Measurements from ENCODE around the gene LSM2. TPM values are rescaled to one million over a fixed set of nuclear protein-coding genes. Genes with fewer than 3 reads are reported as not detected.
A peak's percentile ranks its signal among the peaks of the same experiment; 100 is the strongest.
"Not testable (repeated sequence)": the region's sequence is repeated elsewhere in the genome, so short reads cannot be mapped to it uniquely, and the experiment has no call there.

The LSM2 gene
- total RNA-seq, 2 experiments from 2014 or later, result 12.6 to 13.7 TPM

GRCh38 chr6:31822036-31822821 is 15.5 kb upstream of the LSM2 start:
- ChIA-PET POLR2A (interaction anchor here (0.6 to 2.7 kb wide), 5 partner anchors 12 to 275 kb away, joined by 3 to 17 read pairs (median 4); partner anchors contain the start of genes BAG6, LSM2 and VARS1), CTCF (no interaction called here)
- H3K27ac Mint-ChIP-seq, result peak overlapping the region; percentile 94
- Histone ChIP-seq H3K4me3 (ENCODE audit: low read length) (peak overlapping the region; percentile 63), H3K9me3 (ENCODE audit: control insufficient read depth in 1 of 2, insufficient read depth in 1 of 2, low read length in 2 of 2) (no peaks in the 10 kb centered on the region), H3K4me1 (ENCODE audit: insufficient read depth, low read length) (peaks cover 58% of the 10 kb centered on the region), H3K27ac (ENCODE audit: low read depth in 1 of 2, low read length in 2 of 2) (peak overlapping the region; percentile 83 to 84), H3K27me3 (ENCODE audit: control insufficient read depth in 1 of 2, insufficient read depth in 2 of 2, low read length in 2 of 2) (no peaks in the 10 kb centered on the region), H3K36me3 (ENCODE audit: insufficient read depth, low read length) (no peaks in the 10 kb centered on the region)
- no peaks in the 10 kb centered on the region for H3K9me3 Mint-ChIP-seq
- intact Hi-C loops (cut with DNase I, micrococcal nuclease), result loop anchor here in 1 of 2 experiments (2.0 kb wide), 1 partner anchor 15 kb away; the partner anchor contains the start of gene LSM2
- TF ChIP-seq, protein P1, sequence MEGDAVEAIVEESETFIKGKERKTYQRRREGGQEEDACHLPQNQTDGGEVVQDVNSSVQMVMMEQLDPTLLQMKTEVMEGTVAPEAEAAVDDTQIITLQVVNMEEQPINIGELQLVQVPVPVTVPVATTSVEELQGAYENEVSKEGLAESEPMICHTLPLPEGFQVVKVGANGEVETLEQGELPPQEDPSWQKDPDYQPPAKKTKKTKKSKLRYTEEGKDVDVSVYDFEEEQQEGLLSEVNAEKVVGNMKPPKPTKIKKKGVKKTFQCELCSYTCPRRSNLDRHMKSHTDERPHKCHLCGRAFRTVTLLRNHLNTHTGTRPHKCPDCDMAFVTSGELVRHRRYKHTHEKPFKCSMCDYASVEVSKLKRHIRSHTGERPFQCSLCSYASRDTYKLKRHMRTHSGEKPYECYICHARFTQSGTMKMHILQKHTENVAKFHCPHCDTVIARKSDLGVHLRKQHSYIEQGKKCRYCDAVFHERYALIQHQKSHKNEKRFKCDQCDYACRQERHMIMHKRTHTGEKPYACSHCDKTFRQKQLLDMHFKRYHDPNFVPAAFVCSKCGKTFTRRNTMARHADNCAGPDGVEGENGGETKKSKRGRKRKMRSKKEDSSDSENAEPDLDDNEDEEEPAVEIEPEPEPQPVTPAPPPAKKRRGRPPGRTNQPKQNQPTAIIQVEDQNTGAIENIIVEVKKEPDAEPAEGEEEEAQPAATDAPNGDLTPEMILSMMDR (IDR thresholded peaks at IDR 0.05), result no peak
- H3K27me3 Mint-ChIP-seq, result no peaks in the 10 kb centered on the region
- H3K36me3 Mint-ChIP-seq (ENCODE audit: low read depth), result peaks cover 17% of the 10 kb centered on the region
- ATAC-seq (ENCODE audit: poor library complexity) (peak; percentile 60), DNase-seq (peak in 13 of 14 experiments; percentile 30 to 85 (median 55))
- peak overlapping the region; percentile 94 for H3K4me3 Mint-ChIP-seq
- peaks cover 62% of the 10 kb centered on the region for H3K4me1 Mint-ChIP-seq (ENCODE audit: low read depth)

DNA sequence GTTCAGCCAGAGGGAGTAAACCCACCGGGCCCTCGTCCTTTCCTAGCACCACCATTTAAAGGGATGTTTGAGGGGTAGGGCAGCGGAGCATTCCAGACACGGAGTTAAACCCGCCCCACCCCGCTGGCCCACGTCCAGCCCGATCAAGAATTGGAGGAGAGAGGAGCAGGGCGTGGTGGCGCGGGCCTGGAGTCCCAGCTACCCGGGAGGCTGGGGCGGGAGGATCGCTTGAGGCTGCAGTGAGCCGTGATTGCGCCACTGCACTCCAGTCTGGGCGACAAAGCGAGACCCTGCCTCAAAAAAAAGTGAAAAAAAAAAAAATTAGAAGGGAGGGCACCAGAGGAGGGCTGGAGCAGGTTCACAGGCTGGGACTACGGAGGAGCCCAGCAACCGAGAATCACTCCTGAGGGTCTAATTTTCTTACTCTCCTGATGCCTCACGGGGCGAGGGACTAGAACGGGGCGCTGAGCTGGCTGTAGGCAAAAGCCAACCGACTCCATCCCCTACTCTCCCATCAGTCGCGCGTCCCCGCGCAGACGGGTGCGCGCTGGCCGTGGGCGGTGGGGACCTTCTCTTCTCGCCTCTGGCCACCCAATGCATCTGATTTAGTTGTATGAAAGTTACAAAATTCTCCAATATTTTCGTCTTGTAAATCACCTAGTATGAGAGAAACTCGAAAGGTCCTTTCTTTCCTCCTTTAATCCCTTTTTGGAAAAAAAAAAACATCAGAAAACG is 14.7 kb upstream of the LSM2 start:
- Histone ChIP-seq H3K4me3 (ENCODE audit: low read length) (peak overlapping the region; percentile 63), H3K4me1 (ENCODE audit: insufficient read depth, low read length) (peaks cover 52% of the 10 kb centered on the region), H3K36me3 (ENCODE audit: insufficient read depth, low read length) (no peaks in the 10 kb centered on the region), H3K9me3 (ENCODE audit: control insufficient read depth in 1 of 2, insufficient read depth in 1 of 2, low read length in 2 of 2) (no peaks in the 10 kb centered on the region), H3K27me3 (ENCODE audit: control insufficient read depth in 1 of 2, insufficient read depth in 2 of 2, low read length in 2 of 2) (no peaks in the 10 kb centered on the region), H3K27ac (ENCODE audit: low read depth in 1 of 2, low read length in 2 of 2) (peak overlapping the region; percentile 50 to 83)
- ChIA-PET POLR2A (interaction anchor here (0.6 to 2.7 kb wide), 5 partner anchors 12 to 275 kb away, joined by 3 to 17 read pairs (median 4); partner anchors contain the start of genes LSM2 and VARS1), CTCF (no interaction called here)
- Mint-ChIP-seq H3K9me3 (no peaks in the 10 kb centered on the region), H3K27me3 (no peaks in the 10 kb centered on the region), H3K36me3 (ENCODE audit: low read depth) (peaks cover 13% of the 10 kb centered on the region), H3K4me3 (peak overlapping the region; percentile 94), H3K4me1 (ENCODE audit: low read depth) (peaks cover 54% of the 10 kb centered on the region), H3K27ac (peak overlapping the region; percentile 94)
- intact Hi-C loops (cut with DNase I, micrococcal nuclease), result loop anchor here (2.0 kb wide), 2 partner anchors 15 to 93 kb away; partner anchors contain the start of genes DDAH2 (in 1 of the 2) and LSM2 (in 1 of the 2)
- TF ChIP-seq, protein P1 (IDR thresholded peaks at IDR 0.05), result no peak
- DNase-seq (peak in 2 of 14 experiments; percentile 43 to 52), ATAC-seq (ENCODE audit: poor library complexity) (peak; percentile 4)

- Mint-ChIP-seq H3K36me3 (ENCODE audit: low read depth) (peaks cover 13% of the 10 kb centered on the region), H3K4me1 (ENCODE audit: low read depth) (peaks cover 50% of the 10 kb centered on the region), H3K27ac (peak overlapping the region; percentile 71)
- DNase-seq; H3K27me3 Mint-ChIP-seq; H3K27me3 ChIP-seq (ENCODE audit: control insufficient read depth in 1 of 2, insufficient read depth in 2 of 2, low read length in 2 of 2); H3K27ac ChIP-seq (ENCODE audit: low read depth in 1 of 2, low read length in 2 of 2); H3K9me3 ChIP-seq (ENCODE audit: control insufficient read depth in 1 of 2, insufficient read depth in 1 of 2, low read length in 2 of 2); H3K4me3 Mint-ChIP-seq; ATAC-seq (ENCODE audit: poor library complexity); H3K9me3 Mint-ChIP-seq; H3K36me3 ChIP-seq (ENCODE audit: insufficient read depth, low read length); H3K4me3 ChIP-seq (ENCODE audit: low read length): not testable (repeated sequence)
- intact Hi-C loops (cut with DNase I, micrococcal nuclease), result loop anchor here in 1 of 2 experiments (2.0 kb wide), 1 partner anchor 92 kb away; the partner anchor contains the start of gene DDAH2
- CTCF ChIA-PET, result interaction anchor here (0.7 to 1.3 kb wide), 2 partner anchors 10 to 275 kb away, joined by 3 to 10 read pairs; no protein-coding TSS in a partner anchor
- H3K4me1 ChIP-seq (ENCODE audit: insufficient read depth, low read length), result peaks cover 45% of the 10 kb centered on the region
- POLR2A ChIA-PET, result interaction anchor here (1.2 to 1.6 kb wide), 2 partner anchors 85 to 156 kb away, joined by 3 to 7 read pairs; partner anchors contain the start of gene GPANK1
These were observed 13.6 kb upstream of the LSM2 start for GRCh38 chr6:31820399-31820798.

All from CD4-positive, alpha-beta T cell (primary cell).